ENCODE data around the gene LPIN1. TPM values are rescaled to one million over a fixed set of nuclear protein-coding genes. Genes with fewer than 3 reads are reported as not detected.
A peak's percentile ranks its signal among the peaks of the same experiment; 100 is the strongest.

LPIN1 gene
- total RNA-seq, 3 donors from 2014 or later: 78.6 to 106 (median 82.6) TPM

GRCh38 chr2:11796190-11797171 is 50.0 kb downstream of the LPIN1 start:
- no peak for DNase-seq (ENCODE audit: low spot score in 2 of 2)

GRCh38 chr2:11797846-11798245 is 51.4 kb downstream of the LPIN1 start:
- no peak for DNase-seq (ENCODE audit: low spot score in 2 of 2)
- no peak overlapping the region for H3K4me3 ChIP-seq
- TF ChIP-seq CTCF (IDR thresholded peaks at IDR 0.05): no peak
- TF ChIP-seq POLR2A (IDR thresholded peaks at IDR 0.05): no peak
- no peak for TF ChIP-seq POLR2AphosphoS5 (IDR thresholded peaks at IDR 0.05)
- H3K36me3 ChIP-seq: peaks cover 2% of the 10 kb centered on the region
- H3K27ac ChIP-seq: no peak overlapping the region
- H3K4me1 ChIP-seq: no peaks in the 10 kb centered on the region
- no peaks in the 10 kb centered on the region for H3K9me3 ChIP-seq
- H3K27me3 ChIP-seq: no peaks in the 10 kb centered on the region
- intact Hi-C loops (cut with DNase I; ENCODE audit: low total_unique reads): no loop called here

More at GRCh38 chr2:11796190-11797171, 50.0 kb downstream of the LPIN1 start:
- Histone ChIP-seq H3K27ac (peak overlapping the region in 1 of 2 donors; percentile 33), H3K27me3 (no peaks in the 10 kb centered on the region), H3K4me3 (no peak overlapping the region), H3K36me3 (no peaks in the 10 kb centered on the region), H3K4me1 (no peaks in the 10 kb centered on the region), H3K9me3 (no peaks in the 10 kb centered on the region)
- peak in 1 of 3 donors; percentile 72 for TF ChIP-seq POLR2AphosphoS5 (IDR thresholded peaks at IDR 0.05)
- no peak for TF ChIP-seq CTCF (IDR thresholded peaks at IDR 0.05)
- intact Hi-C loops (cut with DNase I; ENCODE audit: low total_unique reads): no loop called here

- TF ChIP-seq POLR2AphosphoS5 (IDR thresholded peaks at IDR 0.05) (no peak), POLR2A (IDR thresholded peaks at IDR 0.05) (no peak), CTCF (IDR thresholded peaks at IDR 0.05) (no peak)
- Histone ChIP-seq H3K36me3 (peaks cover 3% of the 10 kb centered on the region), H3K9me3 (no peaks in the 10 kb centered on the region), H3K27ac (no peak overlapping the region), H3K27me3 (no peaks in the 10 kb centered on the region), H3K4me3 (no peak overlapping the region), H3K4me1 (no peaks in the 10 kb centered on the region)
- intact Hi-C loops (cut with DNase I; ENCODE audit: low total_unique reads): no loop called here
- no peak for DNase-seq (ENCODE audit: low spot score in 2 of 2)
These were observed 52.4 kb downstream of the LPIN1 start for GRCh38 chr2:11798701-11799435.

- Histone ChIP-seq H3K27me3 (no peaks in the 10 kb centered on the region), H3K4me1 (no peaks in the 10 kb centered on the region), H3K27ac (no peak overlapping the region), H3K4me3 (no peak overlapping the region), H3K9me3 (no peaks in the 10 kb centered on the region), H3K36me3 (peaks cover 9% of the 10 kb centered on the region)
- TF ChIP-seq POLR2AphosphoS5 (IDR thresholded peaks at IDR 0.05) (no peak), POLR2A (IDR thresholded peaks at IDR 0.05) (no peak), CTCF (IDR thresholded peaks at IDR 0.05) (no peak)
- intact Hi-C loops (cut with DNase I; ENCODE audit: low total_unique reads): no loop called here
- DNase-seq (ENCODE audit: low spot score in 2 of 2): no peak
These were observed 53.4 kb downstream of the LPIN1 start for GRCh38 chr2:11799826-11800225.

- Histone ChIP-seq H3K9me3 (no peaks in the 10 kb centered on the region), H3K27me3 (no peaks in the 10 kb centered on the region), H3K27ac (no peak overlapping the region), H3K4me3 (no peak overlapping the region), H3K4me1 (no peaks in the 10 kb centered on the region), H3K36me3 (peaks cover 9% of the 10 kb centered on the region)
- no peak for TF ChIP-seq POLR2A (IDR thresholded peaks at IDR 0.05)
- TF ChIP-seq POLR2AphosphoS5 (IDR thresholded peaks at IDR 0.05): no peak
- no peak for TF ChIP-seq CTCF (IDR thresholded peaks at IDR 0.05)
- DNase-seq (ENCODE audit: low spot score in 2 of 2): no peak
- intact Hi-C loops (cut with DNase I; ENCODE audit: low total_unique reads): no loop called here
These were observed 56.4 kb downstream of the LPIN1 start for GRCh38 chr2:11802782-11803191.

Data from breast epithelium (tissue), 4 donors.